Measurements from ENCODE around the gene TRPM3.

- TF ChIP-seq CTCF (IDR thresholded peaks at IDR 0.05), result no peak
- no peak for TF ChIP-seq POLR2A (IDR thresholded peaks at IDR 0.05)
- TF ChIP-seq POLR2AphosphoS5 (IDR thresholded peaks at IDR 0.05), result no peak
- no peak for TF ChIP-seq EP300 (IDR thresholded peaks at IDR 0.05)
These were observed 1.0 kb upstream of the TRPM3 start for GRCh38 chr9:71122421-71122820.
